ENCODE results near the gene SRPRB.

The SRPRB gene

DNA sequence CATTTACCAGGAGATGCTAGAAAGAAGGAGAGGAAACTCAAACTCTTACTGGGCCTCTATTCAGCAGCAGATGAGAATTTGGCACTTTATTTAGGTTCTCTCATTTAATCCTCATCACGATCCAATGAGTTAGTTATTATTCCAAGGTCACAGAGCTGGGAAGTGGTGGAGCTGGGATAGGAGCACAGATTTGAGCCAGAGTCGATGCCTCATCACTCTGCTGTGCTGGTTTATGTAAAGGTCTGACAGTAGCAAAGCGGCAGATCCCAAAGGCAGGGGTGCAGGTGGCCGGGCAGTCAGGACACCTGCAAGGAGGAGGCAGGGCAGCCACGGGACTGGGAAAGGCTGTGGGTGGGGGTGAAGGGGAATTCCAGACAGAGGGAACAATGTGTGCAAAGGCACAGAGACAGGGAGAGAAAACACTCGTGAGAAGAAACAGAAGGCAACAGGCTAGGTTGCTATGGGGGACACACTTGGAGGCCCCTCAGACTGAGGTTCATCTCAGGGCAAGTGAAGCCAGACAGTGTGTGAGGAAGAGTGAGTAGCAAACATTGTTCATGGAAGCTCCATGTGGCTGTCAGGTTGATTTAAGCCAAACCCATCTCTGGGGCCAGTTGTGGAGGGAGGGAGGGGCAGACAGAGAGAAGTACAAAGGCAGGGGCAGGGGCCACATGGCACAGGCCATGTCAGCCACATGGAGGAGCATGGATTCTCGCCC is 63.3 kb downstream of the SRPRB start:
- no peak for DNase-seq
- ATAC-seq, result no peak

DNA sequence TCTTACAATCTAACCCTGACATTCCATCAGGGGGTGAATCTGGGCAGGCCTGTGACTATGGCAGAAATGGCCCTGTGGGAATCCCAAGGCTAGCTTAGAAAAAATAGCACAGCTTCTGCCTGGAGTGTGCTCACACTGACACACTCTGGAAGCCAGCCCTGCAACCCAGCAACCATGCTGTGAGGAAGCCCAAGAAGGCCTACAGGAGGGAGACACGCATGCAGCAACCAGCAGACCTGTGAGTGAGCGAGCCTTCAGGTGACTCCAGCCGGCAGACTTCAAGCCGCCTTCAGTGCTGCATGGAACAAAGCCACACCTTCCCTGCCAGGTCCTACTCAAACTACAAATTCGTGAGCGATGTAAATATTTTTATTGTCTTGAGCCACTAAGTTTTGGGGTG is 64.0 kb downstream of the SRPRB start:
- no peak for ATAC-seq

DNA sequence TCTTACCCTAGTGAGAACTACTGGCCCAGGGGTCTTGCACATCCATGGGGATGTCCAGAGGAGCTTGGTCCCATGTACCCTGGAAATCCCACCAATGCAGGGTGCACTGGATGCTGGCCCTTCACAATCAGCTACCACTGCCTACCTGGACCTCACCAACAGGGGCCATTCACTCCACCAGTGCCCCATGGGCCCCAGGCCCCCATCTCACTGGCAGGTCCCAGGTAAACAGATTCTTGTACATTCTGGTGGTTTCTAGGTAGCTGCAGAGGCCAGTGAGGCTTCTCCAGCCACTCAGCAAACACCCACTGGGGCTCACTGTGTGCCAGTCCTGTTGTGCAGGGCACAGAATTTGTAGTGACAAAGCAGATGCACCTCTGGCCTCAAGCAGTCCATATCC is 65.2 kb downstream of the SRPRB start:
- DNase-seq, result no peak
- ATAC-seq, result no peak

More for the DNA sequence above, 64.0 kb downstream of the SRPRB start:
- DNase-seq, result no peak

Data from stimulated activated naive CD8-positive, alpha-beta T cell treated with anti-CD3 and anti-CD28 coated beads, Interleukin-15, Interleukin-2, amounts not matched to agents 100 U/mL and 50 U/mL, for 24 hours (primary cell).